GM10266 (cell line): ENCODE data around the gene PRMT1.
"Not testable (repeated sequence)": the region's sequence is repeated elsewhere in the genome, so short reads cannot be mapped to it uniquely, and the experiment has no call there.

ENCODE experiments used
- DNase-seq: peaks from one replicate; pipeline ENCODE4 v3.0.0; 2012; ENCODE audit errors: extremely low spot score
- CTCF ChIP-seq: IDR thresholded peaks from 2 replicates; pipeline ENCODE4 v1.5.1; 2012; ENCODE audit warnings: mild to moderate bottlenecking, low read depth; ENCODE audit not compliant: control insufficient read depth, insufficient read depth; ENCODE audit errors: missing control alignments

Gene PRMT1

DNA sequence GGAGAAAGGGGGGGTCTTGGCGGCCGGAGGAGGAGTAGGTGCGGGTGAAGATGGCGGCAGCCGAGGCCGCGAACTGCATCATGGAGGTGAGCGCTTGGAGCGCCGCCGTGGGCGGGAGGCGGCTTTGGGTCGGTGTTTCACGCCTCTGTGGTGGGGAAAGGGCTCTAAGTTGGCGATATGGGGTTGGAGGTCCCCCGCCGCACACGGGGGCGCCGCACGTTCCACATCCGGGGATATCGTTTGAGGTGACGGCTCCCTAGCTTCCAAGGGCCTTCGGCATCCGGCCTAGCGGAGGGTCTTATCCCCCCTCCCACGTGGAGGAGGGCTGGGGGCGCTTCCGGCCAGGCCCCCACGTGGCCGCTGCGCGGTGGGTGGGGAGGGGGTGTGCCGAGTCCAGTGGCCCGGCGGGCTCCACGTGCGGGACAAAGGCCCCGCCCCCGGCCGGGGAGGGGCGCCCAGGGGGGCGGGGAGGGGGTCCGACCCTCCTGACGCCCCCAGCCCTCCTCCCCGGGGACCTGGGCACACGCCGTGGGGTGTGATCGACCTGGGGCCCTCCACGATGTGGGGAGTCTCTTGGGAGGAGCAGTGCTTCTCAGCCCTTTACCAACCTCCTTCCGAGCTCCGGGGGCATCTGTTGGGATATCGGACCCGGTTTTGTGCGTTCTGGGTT is at the start of gene PRMT1:
Gene PRMT1 (plus strand): TSS at position 41 of the 670 bp plus-strand sequence. CDS start 10 bp downstream, at position 51.
- DNase-seq = no peak
- TF ChIP-seq CTCF = no peak

DNA sequence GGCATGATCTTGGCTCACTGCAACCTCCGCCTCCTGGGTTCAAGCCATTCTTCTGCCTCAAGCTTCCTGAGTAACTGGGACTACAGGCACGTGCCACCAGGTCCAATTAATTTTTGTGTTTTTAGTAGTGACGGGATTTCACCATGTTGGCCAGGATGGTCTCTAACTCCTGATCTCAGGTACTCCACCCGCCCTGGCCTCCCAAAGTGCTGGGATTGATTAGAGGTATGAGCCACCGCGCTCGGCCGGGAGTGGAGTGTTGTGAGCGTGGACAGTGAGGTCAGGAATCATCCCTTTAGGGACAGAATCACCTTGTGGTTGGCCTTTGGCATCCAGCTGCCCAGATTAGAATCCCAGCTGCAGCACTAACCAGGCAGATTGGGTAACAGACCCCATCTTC is 47.4 kb upstream of the PRMT1 start:
- no peak for TF ChIP-seq CTCF
- no peak for DNase-seq

DNA sequence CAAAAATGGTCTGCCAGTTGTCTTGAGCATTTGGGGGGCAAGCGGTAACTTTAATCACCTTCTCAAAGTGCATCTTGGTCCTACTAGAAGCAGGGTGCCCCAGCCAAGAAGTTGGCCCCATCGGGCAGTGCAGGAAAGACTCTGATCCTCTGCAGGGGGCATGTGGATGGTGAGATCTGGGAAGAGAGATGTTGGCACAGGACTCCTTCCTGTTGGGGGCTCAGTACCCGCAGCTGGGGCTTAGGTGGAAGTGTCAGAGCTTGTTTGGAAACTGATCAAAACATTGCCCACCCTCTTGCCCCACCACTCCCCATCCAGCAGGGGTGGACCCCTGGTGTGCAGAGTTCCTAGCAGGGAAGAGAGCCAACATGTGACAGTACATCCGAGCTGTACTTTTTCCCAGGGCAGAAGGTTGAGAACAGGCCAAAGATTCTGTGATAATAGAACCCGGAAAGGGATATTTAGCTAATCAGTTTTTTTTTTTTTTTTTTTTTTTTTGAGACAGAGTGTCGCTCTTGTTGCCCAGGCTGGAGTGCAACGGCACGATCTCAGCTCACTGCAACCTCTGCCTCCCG is 46.0 kb upstream of the PRMT1 start:
- no peak for DNase-seq
- TF ChIP-seq CTCF = no peak

DNA sequence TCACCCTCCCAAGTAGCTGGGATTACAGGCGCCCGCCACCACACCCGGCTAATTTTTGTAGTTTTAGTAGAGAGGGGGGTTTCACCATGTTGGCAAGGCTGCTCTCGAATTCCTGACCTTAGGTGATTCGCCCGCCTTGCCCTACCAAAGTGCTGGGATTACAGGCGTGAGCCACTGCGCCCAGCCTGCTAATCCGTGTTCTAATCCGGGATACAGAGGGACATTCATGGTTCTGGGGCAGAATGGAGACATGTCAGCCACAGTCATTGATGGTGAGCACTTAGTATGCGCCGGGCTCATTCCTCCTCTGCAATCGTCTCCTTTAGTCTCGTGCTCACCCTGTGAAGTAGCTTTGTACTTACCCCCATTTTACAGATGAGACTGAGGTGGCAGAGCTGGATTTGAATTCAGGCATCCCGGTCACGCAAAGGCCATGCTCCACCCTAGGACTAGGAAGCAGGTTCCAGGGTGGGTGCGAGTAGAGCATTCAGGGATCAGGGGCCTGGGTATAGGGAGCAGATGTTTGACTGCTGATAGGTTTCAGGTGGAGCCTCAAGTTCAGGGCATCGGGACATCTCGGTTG is 45.4 kb upstream of the PRMT1 start:
- TF ChIP-seq CTCF = no peak

DNA sequence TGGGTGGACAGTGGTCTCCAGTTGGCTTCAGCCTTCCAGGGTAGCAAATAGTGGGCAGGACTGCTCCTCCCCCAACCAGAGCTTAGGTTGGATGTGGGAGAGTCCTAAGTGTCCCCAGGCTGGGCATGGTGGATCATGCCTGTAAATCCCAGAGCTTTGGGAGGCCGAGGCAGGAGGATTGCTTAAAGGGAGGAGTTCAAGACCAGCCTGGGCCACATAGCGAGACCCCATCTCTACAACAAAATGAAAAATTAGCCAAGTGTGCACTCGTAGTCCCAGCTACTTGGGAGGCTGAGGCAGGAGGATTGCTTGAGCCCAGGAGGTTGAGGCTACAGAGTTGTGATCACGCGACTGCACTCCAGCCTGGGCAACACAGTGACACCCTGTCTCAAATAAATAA is 44.5 kb upstream of the PRMT1 start:
- TF ChIP-seq CTCF = no peak

More for the DNA sequence above, 45.4 kb upstream of the PRMT1 start:
- no peak for DNase-seq

GRCh38 chr19:49633273-49633672 is 43.8 kb upstream of the PRMT1 start:
- DNase-seq = not testable (repeated sequence)

More for the DNA sequence above, 44.5 kb upstream of the PRMT1 start:
- DNase-seq = no peak

- no peak for TF ChIP-seq CTCF
- DNase-seq = no peak
Observed at GRCh38 chr19:49635530-49636232, 41.4 kb upstream of the PRMT1 start.
